K562 (cell line): ENCODE measurements around the gene ARHGEF40. TPM values are rescaled to one million over a fixed set of nuclear protein-coding genes. Genes with fewer than 3 reads are reported as not detected.
A peak's percentile ranks its signal among the peaks of the same experiment; 100 is the strongest.

Experiments
- ATAC-seq: fragments of 200-7000 bp; cut with Tn5 transposase; 3 replicates; pipeline ENCODE4 v1.9.1; 2020; ENCODE audit warnings: moderate library complexity
- BruUV-seq: library from RNA; stranded (reverse); fragments of 400-500 nt; replicated peaks from 2 replicates; lab custom pipeline; 2021; lab: Mats Ljungman, UMichigan
- CTCF ChIA-PET: fragments of 300-600 bp; formaldehyde crosslinking; extraction: SDS; loops from one replicate; lab custom pipeline; 2021; ENCODE audit warnings: low intra/inter-chr PET ratio; lab: Yijun Ruan, JAX
- POLR2A ChIA-PET: fragments of 300-600, 350-650 bp; sonication (Branson Sonifier 250); formaldehyde crosslinking; extraction: SDS; loops from one replicate; lab custom pipeline; 2021; ENCODE audit warnings: antibody characterized with exemption, inconsistent platforms; lab: Yijun Ruan, JAX
- DNase-seq, 4 experiments: peaks; one replicate each; pipeline versions ENCODE4 v3.0.0 to v3.0.0-alpha.2; 2011 to 2018; ENCODE audit warnings: low spot score in 3 of 4, mixed read lengths in 3 of 4; ENCODE audit errors: extremely low read depth in 1 of 4
- FAIRE-seq: peaks from 2 replicates; lab custom pipeline; 2011; peaks lifted over from hg19 to GRCh38; lab: Jason Lieb, UNC
- H2AFZ ChIP-seq: 2 replicates; pipeline ENCODE4 v1.6.0; 2011; ENCODE audit warnings: low read depth, low read length, control low read depth, inconsistent platforms
- H3K27ac ChIP-seq: fragments of 200-600 bp; 3 replicates; pipeline ENCODE4 v1.8.0; 2011; ENCODE audit warnings: low read depth, mild to moderate bottlenecking, control low read depth, inconsistent platforms, low read length, moderate library complexity, mixed read lengths; ENCODE audit errors: extremely low read depth
- H3K27me3 ChIP-seq, 2 experiments: fragments of 300-600 bp in 1 of 2; 2 replicates in 1 of 2; 3 replicates in 1 of 2; pipeline versions ENCODE4 v1.6.0 to v1.8.0; 2011; ENCODE audit warnings: inconsistent platforms in 2 of 2, low read length in 2 of 2, mild to moderate bottlenecking in 1 of 2, mixed read lengths in 1 of 2, moderate library complexity in 1 of 2; ENCODE audit not compliant: control insufficient read depth in 2 of 2, insufficient read depth in 2 of 2
- H3K36me3 ChIP-seq: fragments of 300-600 bp; 3 replicates; pipeline ENCODE4 v1.8.0; 2011; ENCODE audit warnings: mild to moderate bottlenecking, low read length, inconsistent platforms; ENCODE audit not compliant: control insufficient read depth, insufficient read depth
- H3K4me1 ChIP-seq, 2 experiments: fragments of 200-600 bp in 1 of 2; replicated peaks in 1 of 2; 2 replicates in 1 of 2; 3 replicates in 1 of 2; pipeline versions ENCODE4 v1.5.1 to v1.8.0; 2011; ENCODE audit warnings: inconsistent platforms in 2 of 2, low read length in 2 of 2, mild to moderate bottlenecking in 1 of 2, mixed read lengths in 1 of 2, moderate library complexity in 1 of 2; ENCODE audit not compliant: control insufficient read depth in 2 of 2, insufficient read depth in 2 of 2
- H3K4me2 ChIP-seq: 2 replicates; pipeline ENCODE4 v1.6.1; 2011; ENCODE audit warnings: low read length, control low read depth, inconsistent platforms, mixed read lengths; ENCODE audit not compliant: insufficient read depth
- H3K4me3 ChIP-seq: fragments of 200-600 bp; sonication (generic), shearing (Covaris generic); 2 replicates; pipeline ENCODE4 v1.5.1; 2016; ENCODE audit warnings: control low read depth, inconsistent platforms
- H3K79me2 ChIP-seq: fragments of 200-600 bp; 3 replicates; pipeline ENCODE4 v1.8.0; 2011; ENCODE audit warnings: low read length, inconsistent platforms; ENCODE audit not compliant: control insufficient read depth, insufficient read depth
- H3K9ac ChIP-seq, 2 experiments: 2 replicates each; pipeline versions ENCODE4 v1.6.0 to v1.6.1; 2011; ENCODE audit warnings: low read depth in 2 of 2, low read length in 2 of 2, control low read depth in 1 of 2, inconsistent platforms in 1 of 2, mild to moderate bottlenecking in 1 of 2, mixed read lengths in 1 of 2; ENCODE audit not compliant: insufficient read depth in 1 of 2
- H3K9me1 ChIP-seq: one replicate; pipeline ENCODE4 v1.6.0; 2011; ENCODE audit warnings: inconsistent platforms, mild to moderate bottlenecking, low read length, moderate library complexity; ENCODE audit not compliant: control insufficient read depth, insufficient read depth
- H3K9me3 ChIP-seq: replicated peaks from 2 replicates; pipeline ENCODE4 v1.5.1; 2011; ENCODE audit warnings: low read depth, low read length, inconsistent platforms; ENCODE audit not compliant: control insufficient read depth, insufficient read depth
- H4K20me1 ChIP-seq: replicated peaks from 2 replicates; pipeline ENCODE4 v1.6.1; 2011; ENCODE audit warnings: low read length, inconsistent platforms, mixed read lengths; ENCODE audit not compliant: control insufficient read depth, insufficient read depth
- ESRRA ChIP-seq: fragments of 450-650 bp; IDR thresholded peaks from 2 replicates; pipeline ENCODE4 v1.6.1; 2014; ENCODE audit warnings: low read depth, mild to moderate bottlenecking, moderate library complexity, borderline replicate concordance
- GTF2F1 ChIP-seq: IDR thresholded peaks from 2 replicates; pipeline ENCODE4 v1.6.1; 2011; ENCODE audit warnings: low read depth, low read length, improper control_type of control experiment
- HEY1 ChIP-seq: fragments of 250-450 bp; sonication (Bioruptor Pico); IDR thresholded peaks from 2 replicates; pipeline ENCODE4 v1.5.0; 2020; ENCODE audit warnings: mild to moderate bottlenecking, moderate library complexity, borderline replicate concordance
- HMG20B ChIP-seq: fragments of 250-450 bp; sonication (Bioruptor Pico); IDR thresholded peaks from 2 replicates; pipeline ENCODE4 v1.5.0; 2021; ENCODE audit warnings: mild to moderate bottlenecking
- HNRNPL ChIP-seq: fragments of 200-400 bp; formaldehyde crosslinking; IDR thresholded peaks from 2 replicates; pipeline ENCODE4 v1.6.1; 2017; ENCODE audit warnings: low read depth, mild to moderate bottlenecking, low read length
- JUN ChIP-seq, 2 experiments: sonication (generic) in 1 of 2; formaldehyde crosslinking in 1 of 2; IDR thresholded peaks; 2 replicates each; pipeline versions ENCODE4 v1.6.1 to v1.8.0; 2012 to 2022; ENCODE audit warnings: borderline replicate concordance in 2 of 2, mild to moderate bottlenecking in 2 of 2, improper control_type of control experiment in 1 of 2, low read depth in 1 of 2, low read length in 1 of 2, missing genetic modification reagents in 1 of 2
- KHSRP ChIP-seq: fragments of 450-650 bp; IDR thresholded peaks from 2 replicates; pipeline ENCODE4 v1.6.1; 2017
- KLF6 ChIP-seq: fragments of 250-450 bp; sonication (Bioruptor Pico); IDR thresholded peaks from 2 replicates; pipeline ENCODE4 v1.4.0; 2020; ENCODE audit warnings: mild to moderate bottlenecking, moderate library complexity, borderline replicate concordance
- MAFK ChIP-seq: IDR thresholded peaks from 2 replicates; pipeline ENCODE4 v1.6.1; 2011; ENCODE audit warnings: low read length, improper control_type of control experiment
- NCOA1 ChIP-seq: fragments of 450-650 bp; IDR thresholded peaks from 2 replicates; pipeline ENCODE4 v1.6.1; 2016; ENCODE audit warnings: low read depth
- NR2F6 ChIP-seq: fragments of 450-650 bp; formaldehyde crosslinking; IDR thresholded peaks from 2 replicates; pipeline ENCODE4 v1.4.0; 2020; ENCODE audit warnings: mild to moderate bottlenecking
- POLR2A ChIP-seq: fragments of 450-650 bp; conservative IDR thresholded peaks from 2 replicates; pipeline ENCODE4 v1.6.1; 2016
- PPARD ChIP-seq: fragments of 250-450 bp; sonication (Bioruptor Pico); IDR thresholded peaks from 2 replicates; pipeline ENCODE4 v1.8.0; 2022; ENCODE audit warnings: inconsistent platforms, mild to moderate bottlenecking, moderate library complexity
- RFX1 ChIP-seq: fragments of 450-650 bp; IDR thresholded peaks from 2 replicates; pipeline ENCODE4 v1.6.1; 2016; ENCODE audit warnings: mild to moderate bottlenecking, moderate library complexity
- SNRNP70 ChIP-seq: fragments of 200-400 bp; formaldehyde crosslinking; optimal IDR thresholded peaks from 2 replicates; pipeline ENCODE3; 2017; ENCODE audit warnings: low read depth, low read length
- SRSF1 ChIP-seq: fragments of 200-400 bp; formaldehyde crosslinking; IDR thresholded peaks from 2 replicates; pipeline ENCODE4 v1.6.1; 2017; ENCODE audit warnings: mild to moderate bottlenecking, low read depth, low read length, moderate library complexity
- SRSF3 ChIP-seq: fragments of 200-400 bp; formaldehyde crosslinking; IDR thresholded peaks from 2 replicates; pipeline ENCODE4 v1.6.1; 2016; ENCODE audit warnings: mild to moderate bottlenecking, low read length, moderate library complexity; ENCODE audit not compliant: insufficient read depth
- ZBTB12 ChIP-seq: fragments of 250-450 bp; sonication (Bioruptor Pico); IDR thresholded peaks from 2 replicates; pipeline ENCODE4 v1.4.0; 2020
- ZBTB2 ChIP-seq: fragments of 450-650 bp; IDR thresholded peaks from 2 replicates; pipeline ENCODE4 v1.6.1; 2016; ENCODE audit warnings: antibody characterized with exemption
- ZNF217 ChIP-seq: sonication (generic); formaldehyde crosslinking; IDR thresholded peaks from 2 replicates; pipeline ENCODE4 v1.8.0; 2022; ENCODE audit warnings: mild to moderate bottlenecking, missing genetic modification reagents
- ZNF445 ChIP-seq: fragments of 250-450 bp; sonication (Bioruptor Pico); IDR thresholded peaks from 2 replicates; pipeline ENCODE4 v1.4.0; 2020; ENCODE audit warnings: low read depth, mild to moderate bottlenecking, moderate library complexity
- WGBS: fragments of 100-300 bp; shearing (Covaris generic); methylation state at CpG from one replicate; pipeline ENCODE4 v1.1.6; 2016; ENCODE audit warnings: low coverage, mixed read lengths; ENCODE audit not compliant: insufficient coverage; ENCODE audit errors: missing lambda C conversion rate; 5-methylcytosine and 5-hydroxymethylcytosine counted together
- in situ Hi-C: fragments of 300-500 bp; cut with MboI; formaldehyde crosslinking; loops from 4 replicates; pipeline ENCODE4 v1.15.0; 2018; ENCODE audit warnings: inconsistent platforms, mixed read lengths
- intact Hi-C: fragments of 100-400 bp; cut with micrococcal nuclease; formaldehyde crosslinking; loops from 2 replicates; pipeline ENCODE4 v1.14.2; 2022
- polyA plus RNA-seq, 8 experiments: library from polyadenylated mRNA; depleted of rRNA in 4 of 8; stranded (reverse) in 5 of 8; unstranded in 3 of 8; fragments of >200 nt; fragmentation: Nextera tagmentation in 2 of 8; fragmentation: Illumina TruSeq in 1 of 8; extraction: Ambion mirVana in 2 of 8; extraction: Trizol in 1 of 8; gene quantifications; 2 replicates each; pipeline versions ENCODE4 v1.2.1 to v1.2.3, GENCODE V29; 2011 to 2014; ENCODE audit warnings: inconsistent platforms in 1 of 8, missing spikeins in 1 of 8
- total RNA-seq, 7 experiments: library from RNA; depleted of rRNA in 6 of 7; stranded (reverse); fragments of >200 nt in 6 of 7; fragmentation: Illumina TruSeq in 2 of 7; extraction: Trizol in 2 of 7; gene quantifications; 2 replicates each; pipeline versions ENCODE4 v1.2.1 to v1.2.3, GENCODE V29; 2011 to 2021; ENCODE audit warnings: low replicate concordance in 1 of 7

Gene ARHGEF40
- total and polyA plus RNA-seq, 9 of the 15 experiments (the other 6 are each of a cell fraction or from before 2014, with no cell fraction given): 0.42 to 6.3 (median 3.8) TPM

- intact Hi-C loops: loop anchor here (1.0 kb wide), 2 partner anchors 10 to 36 kb away; no protein-coding TSS in a partner anchor
- no peaks in the 10 kb centered on the region for H3K36me3 ChIP-seq
- H3K9ac ChIP-seq: peak overlapping the region; percentile 92 to 94
- 0 out of 3 replicates have a peak, but pooled peaks cover 6% of the 10 kb centered on the region for H3K79me2 ChIP-seq
- DNase-seq (peak; percentile 84 to 94 (median 87)), FAIRE-seq (peak; percentile 83), ATAC-seq (peak; percentile 89)
- peak overlapping the region; percentile 94 for H2AFZ ChIP-seq
- ChIA-PET CTCF (interaction anchor here (1.3 to 5.3 kb wide), 3 partner anchors 11 to 89 kb away, joined by 4 to 54 read pairs (median 13); partner anchors contain the start of gene ARHGEF40), POLR2A (interaction anchor here (0.6 to 1.3 kb wide), 9 partner anchors 10 to 252 kb away, joined by 3 to 8 read pairs (median 3); partner anchors contain the start of gene ARHGEF40)
- under 1% methylated on average over 28 of the region's 62 CpGs for WGBS
- in situ Hi-C loops: no loop called here
- H4K20me1 ChIP-seq: no peaks in the 10 kb centered on the region
- H3K9me3 ChIP-seq: no peaks in the 10 kb centered on the region
- peak overlapping the region; percentile 42 for H3K4me3 ChIP-seq
- peak overlapping the region; percentile 96 for H3K27ac ChIP-seq
- TSS peak; percentile 90 for BruUV-seq
- H3K9me1 ChIP-seq: no peaks in the 10 kb centered on the region
- H3K4me1 ChIP-seq: peaks cover 46 to 65% of the 10 kb centered on the region in 2 experiments
- H3K27me3 ChIP-seq: no peaks in the 10 kb centered on the region
- H3K4me2 ChIP-seq: peak overlapping the region; percentile 87
- TF ChIP-seq SNRNP70: no peak
- TF ChIP-seq GTF2F1: no peak
- TF ChIP-seq MAFK: peak; percentile 13; the same call in 1 of the 2 replicates
- TF ChIP-seq JUN (IDR thresholded peaks at IDR 0.05; ENCODE audit: borderline replicate concordance, low read depth, low read length): peak; percentile 54; the same call in 1 of the 2 replicates
- no peak for TF ChIP-seq JUN (CRISPR knock-in tag; IDR thresholded peaks at IDR 0.05; ENCODE audit: borderline replicate concordance)
- TF ChIP-seq RFX1: no peak
- peak; percentile 82 for TF ChIP-seq POLR2A
- TF ChIP-seq HNRNPL: no peak
- no peak for TF ChIP-seq HMG20B (CRISPR knock-in tag)
- TF ChIP-seq SRSF3: no peak
- peak; percentile 32; the same call in 1 of the 2 replicates for TF ChIP-seq NCOA1
- TF ChIP-seq ZNF445: no peak
- TF ChIP-seq ZNF217 (CRISPR knock-in tag): no peak
- peak; percentile 60; the same call in 1 of the 2 replicates for TF ChIP-seq ZBTB12 (CRISPR knock-in tag)
- peak; percentile 75; the same call in 1 of the 2 replicates for TF ChIP-seq ZBTB2
- peak; percentile 90 for TF ChIP-seq ESRRA
- no peak for TF ChIP-seq PPARD (CRISPR knock-in tag)
- TF ChIP-seq NR2F6 (CRISPR knock-in tag): no peak
- TF ChIP-seq KHSRP: no peak
- no peak for TF ChIP-seq KLF6 (CRISPR knock-in tag)
- TF ChIP-seq HEY1: no peak
- no peak for TF ChIP-seq SRSF1
These were observed 33.8 kb downstream of the ARHGEF40 start for GRCh38 chr14:21103710-21104447.
